K562 (cell line): ENCODE measurements around the gene ERAL1. TPM values are rescaled to one million over a fixed set of nuclear protein-coding genes. Genes with fewer than 3 reads are reported as not detected.
A peak's percentile ranks its signal among the peaks of the same experiment; 100 is the strongest.

Experiments used
- ETV1 ChIP-seq: fragments of 450-650 bp; conservative IDR thresholded peaks from 2 replicates; pipeline ENCODE4 v1.6.1; 2016; ENCODE audit warnings: missing genetic modification characterization, control low read depth, low read depth, missing compliant biosample characterization
- SPI1 ChIP-seq: IDR thresholded peaks from 2 replicates; pipeline ENCODE4 v1.6.1; 2011; ENCODE audit warnings: low read depth, low read length, control low read depth, borderline replicate concordance
- ZNF24 ChIP-seq: fragments of 450-650 bp; IDR thresholded peaks from 2 replicates; pipeline ENCODE4 v1.6.1; 2016
- polyA plus RNA-seq, 8 experiments: library from polyadenylated mRNA; depleted of rRNA in 4 of 8; stranded (reverse) in 5 of 8; unstranded in 3 of 8; fragments of >200 nt; fragmentation: Nextera tagmentation in 2 of 8; fragmentation: Illumina TruSeq in 1 of 8; extraction: Ambion mirVana in 2 of 8; extraction: Trizol in 1 of 8; gene quantifications; 2 replicates each; pipeline versions ENCODE4 v1.2.1 to v1.2.3, GENCODE V29; 2011 to 2014; ENCODE audit warnings: inconsistent platforms in 1 of 8, missing spikeins in 1 of 8
- total RNA-seq, 7 experiments: library from RNA; depleted of rRNA in 6 of 7; stranded (reverse); fragments of >200 nt in 6 of 7; fragmentation: Illumina TruSeq in 2 of 7; extraction: Trizol in 2 of 7; gene quantifications; 2 replicates each; pipeline versions ENCODE4 v1.2.1 to v1.2.3, GENCODE V29; 2011 to 2021; ENCODE audit warnings: low replicate concordance in 1 of 7
- TF ChIP-seq, protein P1 (sequence below): fragments of 450-650 bp; IDR thresholded peaks from 2 replicates; pipeline ENCODE4 v1.6.1; 2016; ENCODE audit warnings: mild to moderate bottlenecking, moderate library complexity
- TF ChIP-seq, protein P2 (sequence below), 2 experiments: fragments of 450-650 bp; IDR thresholded peaks; 2 replicates each; pipeline ENCODE4 v1.6.1; 2016
- TF ChIP-seq, protein P3 (sequence below), 3 experiments: fragments of 200-800 bp in 1 of 3; fragments of 250-450 bp in 1 of 3; fragments of 450-650 bp in 1 of 3; sonication (Bioruptor Pico) in 1 of 3; sonication (Bioruptor generic) in 1 of 3; formaldehyde crosslinking in 1 of 3; IDR thresholded peaks; 2 replicates each; pipeline versions ENCODE4 v1.6.1 to v1.8.0; 2016 to 2022; ENCODE audit warnings: mild to moderate bottlenecking in 2 of 3, missing genetic modification characterization in 2 of 3, missing compliant biosample characterization in 1 of 3, moderate library complexity in 1 of 3

ERAL1 gene
- total and polyA plus RNA-seq, 9 of the 15 experiments (the other 6 are each of a cell fraction or from before 2014, with no cell fraction given), result 37.5 to 351 (median 106) TPM

DNA sequence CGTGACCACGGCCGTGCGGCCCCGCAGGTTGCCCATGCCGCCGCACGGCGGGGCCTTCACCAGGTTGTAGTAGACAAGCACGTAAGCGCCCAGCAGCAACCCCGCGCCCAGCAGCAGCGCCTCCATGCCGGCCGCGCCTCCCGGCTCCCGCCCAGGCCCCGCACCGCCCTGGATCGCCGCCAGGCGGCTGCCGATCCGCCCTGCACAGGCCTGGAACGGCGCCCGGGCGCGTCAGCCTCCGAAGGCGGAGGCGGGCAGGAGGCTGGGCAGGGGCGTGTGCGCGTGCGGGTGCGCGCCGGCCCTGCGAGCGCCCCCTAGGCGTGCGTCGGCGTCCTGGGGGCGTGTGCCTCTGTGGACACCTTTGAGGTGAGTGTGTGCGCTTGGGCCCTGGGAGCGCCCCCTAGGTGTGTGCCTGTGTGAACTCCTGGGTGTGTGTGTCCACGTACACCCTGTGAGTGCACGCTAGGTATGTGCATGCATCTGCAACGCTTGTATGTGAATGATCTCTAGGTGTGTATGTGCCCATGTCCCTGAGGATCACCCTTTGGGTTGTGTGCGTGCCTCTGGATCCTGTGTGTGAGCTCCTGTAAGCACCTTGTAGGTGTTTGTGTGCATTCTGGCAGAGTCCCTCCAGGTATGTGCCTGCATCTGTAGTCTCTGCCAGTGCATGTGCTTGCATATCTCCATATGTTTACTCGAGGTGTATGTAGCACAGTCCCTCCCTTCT is 48.2 kb downstream of the ERAL1 start, which contains the start of gene DHRS13 (continued):
- TF ChIP-seq, protein P1, sequence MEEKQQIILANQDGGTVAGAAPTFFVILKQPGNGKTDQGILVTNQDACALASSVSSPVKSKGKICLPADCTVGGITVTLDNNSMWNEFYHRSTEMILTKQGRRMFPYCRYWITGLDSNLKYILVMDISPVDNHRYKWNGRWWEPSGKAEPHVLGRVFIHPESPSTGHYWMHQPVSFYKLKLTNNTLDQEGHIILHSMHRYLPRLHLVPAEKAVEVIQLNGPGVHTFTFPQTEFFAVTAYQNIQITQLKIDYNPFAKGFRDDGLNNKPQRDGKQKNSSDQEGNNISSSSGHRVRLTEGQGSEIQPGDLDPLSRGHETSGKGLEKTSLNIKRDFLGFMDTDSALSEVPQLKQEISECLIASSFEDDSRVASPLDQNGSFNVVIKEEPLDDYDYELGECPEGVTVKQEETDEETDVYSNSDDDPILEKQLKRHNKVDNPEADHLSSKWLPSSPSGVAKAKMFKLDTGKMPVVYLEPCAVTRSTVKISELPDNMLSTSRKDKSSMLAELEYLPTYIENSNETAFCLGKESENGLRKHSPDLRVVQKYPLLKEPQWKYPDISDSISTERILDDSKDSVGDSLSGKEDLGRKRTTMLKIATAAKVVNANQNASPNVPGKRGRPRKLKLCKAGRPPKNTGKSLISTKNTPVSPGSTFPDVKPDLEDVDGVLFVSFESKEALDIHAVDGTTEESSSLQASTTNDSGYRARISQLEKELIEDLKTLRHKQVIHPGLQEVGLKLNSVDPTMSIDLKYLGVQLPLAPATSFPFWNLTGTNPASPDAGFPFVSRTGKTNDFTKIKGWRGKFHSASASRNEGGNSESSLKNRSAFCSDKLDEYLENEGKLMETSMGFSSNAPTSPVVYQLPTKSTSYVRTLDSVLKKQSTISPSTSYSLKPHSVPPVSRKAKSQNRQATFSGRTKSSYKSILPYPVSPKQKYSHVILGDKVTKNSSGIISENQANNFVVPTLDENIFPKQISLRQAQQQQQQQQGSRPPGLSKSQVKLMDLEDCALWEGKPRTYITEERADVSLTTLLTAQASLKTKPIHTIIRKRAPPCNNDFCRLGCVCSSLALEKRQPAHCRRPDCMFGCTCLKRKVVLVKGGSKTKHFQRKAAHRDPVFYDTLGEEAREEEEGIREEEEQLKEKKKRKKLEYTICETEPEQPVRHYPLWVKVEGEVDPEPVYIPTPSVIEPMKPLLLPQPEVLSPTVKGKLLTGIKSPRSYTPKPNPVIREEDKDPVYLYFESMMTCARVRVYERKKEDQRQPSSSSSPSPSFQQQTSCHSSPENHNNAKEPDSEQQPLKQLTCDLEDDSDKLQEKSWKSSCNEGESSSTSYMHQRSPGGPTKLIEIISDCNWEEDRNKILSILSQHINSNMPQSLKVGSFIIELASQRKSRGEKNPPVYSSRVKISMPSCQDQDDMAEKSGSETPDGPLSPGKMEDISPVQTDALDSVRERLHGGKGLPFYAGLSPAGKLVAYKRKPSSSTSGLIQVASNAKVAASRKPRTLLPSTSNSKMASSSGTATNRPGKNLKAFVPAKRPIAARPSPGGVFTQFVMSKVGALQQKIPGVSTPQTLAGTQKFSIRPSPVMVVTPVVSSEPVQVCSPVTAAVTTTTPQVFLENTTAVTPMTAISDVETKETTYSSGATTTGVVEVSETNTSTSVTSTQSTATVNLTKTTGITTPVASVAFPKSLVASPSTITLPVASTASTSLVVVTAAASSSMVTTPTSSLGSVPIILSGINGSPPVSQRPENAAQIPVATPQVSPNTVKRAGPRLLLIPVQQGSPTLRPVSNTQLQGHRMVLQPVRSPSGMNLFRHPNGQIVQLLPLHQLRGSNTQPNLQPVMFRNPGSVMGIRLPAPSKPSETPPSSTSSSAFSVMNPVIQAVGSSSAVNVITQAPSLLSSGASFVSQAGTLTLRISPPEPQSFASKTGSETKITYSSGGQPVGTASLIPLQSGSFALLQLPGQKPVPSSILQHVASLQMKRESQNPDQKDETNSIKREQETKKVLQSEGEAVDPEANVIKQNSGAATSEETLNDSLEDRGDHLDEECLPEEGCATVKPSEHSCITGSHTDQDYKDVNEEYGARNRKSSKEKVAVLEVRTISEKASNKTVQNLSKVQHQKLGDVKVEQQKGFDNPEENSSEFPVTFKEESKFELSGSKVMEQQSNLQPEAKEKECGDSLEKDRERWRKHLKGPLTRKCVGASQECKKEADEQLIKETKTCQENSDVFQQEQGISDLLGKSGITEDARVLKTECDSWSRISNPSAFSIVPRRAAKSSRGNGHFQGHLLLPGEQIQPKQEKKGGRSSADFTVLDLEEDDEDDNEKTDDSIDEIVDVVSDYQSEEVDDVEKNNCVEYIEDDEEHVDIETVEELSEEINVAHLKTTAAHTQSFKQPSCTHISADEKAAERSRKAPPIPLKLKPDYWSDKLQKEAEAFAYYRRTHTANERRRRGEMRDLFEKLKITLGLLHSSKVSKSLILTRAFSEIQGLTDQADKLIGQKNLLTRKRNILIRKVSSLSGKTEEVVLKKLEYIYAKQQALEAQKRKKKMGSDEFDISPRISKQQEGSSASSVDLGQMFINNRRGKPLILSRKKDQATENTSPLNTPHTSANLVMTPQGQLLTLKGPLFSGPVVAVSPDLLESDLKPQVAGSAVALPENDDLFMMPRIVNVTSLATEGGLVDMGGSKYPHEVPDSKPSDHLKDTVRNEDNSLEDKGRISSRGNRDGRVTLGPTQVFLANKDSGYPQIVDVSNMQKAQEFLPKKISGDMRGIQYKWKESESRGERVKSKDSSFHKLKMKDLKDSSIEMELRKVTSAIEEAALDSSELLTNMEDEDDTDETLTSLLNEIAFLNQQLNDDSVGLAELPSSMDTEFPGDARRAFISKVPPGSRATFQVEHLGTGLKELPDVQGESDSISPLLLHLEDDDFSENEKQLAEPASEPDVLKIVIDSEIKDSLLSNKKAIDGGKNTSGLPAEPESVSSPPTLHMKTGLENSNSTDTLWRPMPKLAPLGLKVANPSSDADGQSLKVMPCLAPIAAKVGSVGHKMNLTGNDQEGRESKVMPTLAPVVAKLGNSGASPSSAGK, result no peak; the same call in 1 of the 2 replicates
- TF ChIP-seq, protein P2, sequence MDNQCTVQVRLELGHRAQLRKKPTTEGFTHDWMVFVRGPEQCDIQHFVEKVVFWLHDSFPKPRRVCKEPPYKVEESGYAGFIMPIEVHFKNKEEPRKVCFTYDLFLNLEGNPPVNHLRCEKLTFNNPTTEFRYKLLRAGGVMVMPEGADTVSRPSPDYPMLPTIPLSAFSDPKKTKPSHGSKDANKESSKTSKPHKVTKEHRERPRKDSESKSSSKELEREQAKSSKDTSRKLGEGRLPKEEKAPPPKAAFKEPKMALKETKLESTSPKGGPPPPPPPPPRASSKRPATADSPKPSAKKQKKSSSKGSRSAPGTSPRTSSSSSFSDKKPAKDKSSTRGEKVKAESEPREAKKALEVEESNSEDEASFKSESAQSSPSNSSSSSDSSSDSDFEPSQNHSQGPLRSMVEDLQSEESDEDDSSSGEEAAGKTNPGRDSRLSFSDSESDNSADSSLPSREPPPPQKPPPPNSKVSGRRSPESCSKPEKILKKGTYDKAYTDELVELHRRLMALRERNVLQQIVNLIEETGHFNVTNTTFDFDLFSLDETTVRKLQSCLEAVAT (IDR thresholded peaks at IDR 0.05), result no peak
- TF ChIP-seq, protein P3, sequence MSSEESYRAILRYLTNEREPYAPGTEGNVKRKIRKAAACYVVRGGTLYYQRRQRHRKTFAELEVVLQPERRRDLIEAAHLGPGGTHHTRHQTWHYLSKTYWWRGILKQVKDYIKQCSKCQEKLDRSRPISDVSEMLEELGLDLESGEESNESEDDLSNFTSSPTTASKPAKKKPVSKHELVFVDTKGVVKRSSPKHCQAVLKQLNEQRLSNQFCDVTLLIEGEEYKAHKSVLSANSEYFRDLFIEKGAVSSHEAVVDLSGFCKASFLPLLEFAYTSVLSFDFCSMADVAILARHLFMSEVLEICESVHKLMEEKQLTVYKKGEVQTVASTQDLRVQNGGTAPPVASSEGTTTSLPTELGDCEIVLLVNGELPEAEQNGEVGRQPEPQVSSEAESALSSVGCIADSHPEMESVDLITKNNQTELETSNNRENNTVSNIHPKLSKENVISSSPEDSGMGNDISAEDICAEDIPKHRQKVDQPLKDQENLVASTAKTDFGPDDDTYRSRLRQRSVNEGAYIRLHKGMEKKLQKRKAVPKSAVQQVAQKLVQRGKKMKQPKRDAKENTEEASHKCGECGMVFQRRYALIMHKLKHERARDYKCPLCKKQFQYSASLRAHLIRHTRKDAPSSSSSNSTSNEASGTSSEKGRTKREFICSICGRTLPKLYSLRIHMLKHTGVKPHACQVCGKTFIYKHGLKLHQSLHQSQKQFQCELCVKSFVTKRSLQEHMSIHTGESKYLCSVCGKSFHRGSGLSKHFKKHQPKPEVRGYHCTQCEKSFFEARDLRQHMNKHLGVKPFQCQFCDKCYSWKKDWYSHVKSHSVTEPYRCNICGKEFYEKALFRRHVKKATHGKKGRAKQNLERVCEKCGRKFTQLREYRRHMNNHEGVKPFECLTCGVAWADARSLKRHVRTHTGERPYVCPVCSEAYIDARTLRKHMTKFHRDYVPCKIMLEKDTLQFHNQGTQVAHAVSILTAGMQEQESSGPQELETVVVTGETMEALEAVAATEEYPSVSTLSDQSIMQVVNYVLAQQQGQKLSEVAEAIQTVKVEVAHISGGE (CRISPR knock-in tag; IDR thresholded peaks at IDR 0.05), result no peak; a peak in 1 of 6 replicates
- TF ChIP-seq SPI1, result no peak
- TF ChIP-seq ZNF24, result peak; percentile 85
- no peak for TF ChIP-seq ETV1
